HFFc6 (cell line): ENCODE data around the gene ITGB8. TPM values are rescaled to one million over a fixed set of nuclear protein-coding genes. Genes with fewer than 3 reads are reported as not detected.
"Not testable (repeated sequence)": the region's sequence is repeated elsewhere in the genome, so short reads cannot be mapped to it uniquely, and the experiment has no call there.

Experiments used
- DNase-seq: peaks from one replicate; pipeline ENCODE4 v3.0.0-alpha.2; 2018
- H3K27ac Mint-ChIP-seq: 2 replicates; pipeline ENCODE4 v1.8.0; 2020; ENCODE audit warnings: mild to moderate bottlenecking, mixed read lengths
- H3K27me3 Mint-ChIP-seq: 2 replicates; pipeline ENCODE4 v1.8.0; 2021; ENCODE audit warnings: mild to moderate bottlenecking, moderate library complexity, mixed read lengths; ENCODE audit not compliant: insufficient read depth
- H3K36me3 Mint-ChIP-seq: 2 replicates; pipeline ENCODE4 v1.8.0; 2021; ENCODE audit warnings: low read depth, mixed read lengths
- H3K4me1 Mint-ChIP-seq: 2 replicates; pipeline ENCODE4 v1.8.0; 2020; ENCODE audit warnings: low read depth, mixed read lengths
- H3K4me3 Mint-ChIP-seq: 2 replicates; pipeline ENCODE4 v1.8.0; 2020; ENCODE audit warnings: mild to moderate bottlenecking, moderate library complexity, mixed read lengths
- H3K9me3 Mint-ChIP-seq: 2 replicates; pipeline ENCODE4 v1.8.0; 2020; ENCODE audit warnings: mild to moderate bottlenecking, mixed read lengths
- CTCF ChIP-seq: fragments of 200-600 bp; sonication (generic); IDR thresholded peaks from 2 replicates; pipeline ENCODE4 v1.5.0; 2021; ENCODE audit warnings: antibody characterized with exemption, mild to moderate bottlenecking
- total RNA-seq, 6 experiments: library from RNA; stranded (reverse); fragmentation: NEBNext Ultra II Directional; extraction: Animal tissue kit (Norgen Biotek cat#: 25700); gene quantifications; 2 replicates in 1 of 6; 3 replicates in 5 of 6; pipeline ENCODE4 v1.2.3, GENCODE V29; 2021

ITGB8 gene
- total RNA-seq, 6 experiments from 2014 or later = not detected

- no peak for TF ChIP-seq CTCF
- Mint-ChIP-seq H3K4me3 (no peak overlapping the region), H3K36me3 (no peaks in the 10 kb centered on the region; the same call in 1 of the 2 replicates), H3K4me1 (no peaks in the 10 kb centered on the region), H3K9me3 (peaks cover 21% of the 10 kb centered on the region), H3K27me3 (no peaks in the 10 kb centered on the region), H3K27ac (no peak overlapping the region)
- no peak for DNase-seq
These were observed 50.8 kb downstream of the ITGB8 start for GRCh38 chr7:20381406-20382034.

GRCh38 chr7:20383351-20383750 is 52.7 kb downstream of the ITGB8 start:
- DNase-seq = no peak
- H3K36me3 Mint-ChIP-seq = no peaks in the 10 kb centered on the region; the same call in 1 of the 2 replicates

GRCh38 chr7:20385126-20385525 is 54.4 kb downstream of the ITGB8 start:
- DNase-seq = peak; percentile 8
- H3K4me3 Mint-ChIP-seq = no peak overlapping the region
- H3K4me1 Mint-ChIP-seq = no peaks in the 10 kb centered on the region
- H3K27ac Mint-ChIP-seq = no peak overlapping the region
- H3K27me3 Mint-ChIP-seq = no peaks in the 10 kb centered on the region
- H3K36me3 Mint-ChIP-seq = no peaks in the 10 kb centered on the region; the same call in 1 of the 2 replicates
- no peak for TF ChIP-seq CTCF
- H3K9me3 Mint-ChIP-seq = peaks cover 15% of the 10 kb centered on the region

More at GRCh38 chr7:20383351-20383750, 52.7 kb downstream of the ITGB8 start:
- H3K9me3 Mint-ChIP-seq = peaks cover 15% of the 10 kb centered on the region
- TF ChIP-seq CTCF = no peak
- no peak overlapping the region for H3K27ac Mint-ChIP-seq
- no peak overlapping the region for H3K4me3 Mint-ChIP-seq
- no peaks in the 10 kb centered on the region for H3K27me3 Mint-ChIP-seq
- no peaks in the 10 kb centered on the region for H3K4me1 Mint-ChIP-seq

GRCh38 chr7:20388084-20388483 is 57.4 kb downstream of the ITGB8 start:
- Mint-ChIP-seq H3K27ac (no peak overlapping the region), H3K27me3 (no peaks in the 10 kb centered on the region), H3K4me3 (no peak overlapping the region), H3K36me3 (no peaks in the 10 kb centered on the region), H3K9me3 (peaks cover 24% of the 10 kb centered on the region), H3K4me1 (no peaks in the 10 kb centered on the region)
- DNase-seq = no peak
- no peak for TF ChIP-seq CTCF

- not testable (repeated sequence) for H3K4me1 Mint-ChIP-seq, H3K4me3 Mint-ChIP-seq, H3K36me3 Mint-ChIP-seq, H3K27ac Mint-ChIP-seq, H3K27me3 Mint-ChIP-seq, DNase-seq
- H3K9me3 Mint-ChIP-seq = peaks cover 26% of the 10 kb centered on the region
These were observed 58.5 kb downstream of the ITGB8 start for GRCh38 chr7:20389192-20389591.

GRCh38 chr7:20393021-20393610 is 62.4 kb downstream of the ITGB8 start:
- Mint-ChIP-seq H3K4me3 (no peak overlapping the region), H3K36me3 (no peaks in the 10 kb centered on the region), H3K27ac (no peak overlapping the region), H3K9me3 (peaks cover 22% of the 10 kb centered on the region), H3K4me1 (no peaks in the 10 kb centered on the region), H3K27me3 (no peaks in the 10 kb centered on the region)
- no peak for TF ChIP-seq CTCF
- DNase-seq = no peak
